Measurements from ENCODE around the gene POLR2E.
"Not testable (repeated sequence)": the region's sequence is repeated elsewhere in the genome, so short reads cannot be mapped to it uniquely, and the experiment has no call there.

POLR2E gene

DNA sequence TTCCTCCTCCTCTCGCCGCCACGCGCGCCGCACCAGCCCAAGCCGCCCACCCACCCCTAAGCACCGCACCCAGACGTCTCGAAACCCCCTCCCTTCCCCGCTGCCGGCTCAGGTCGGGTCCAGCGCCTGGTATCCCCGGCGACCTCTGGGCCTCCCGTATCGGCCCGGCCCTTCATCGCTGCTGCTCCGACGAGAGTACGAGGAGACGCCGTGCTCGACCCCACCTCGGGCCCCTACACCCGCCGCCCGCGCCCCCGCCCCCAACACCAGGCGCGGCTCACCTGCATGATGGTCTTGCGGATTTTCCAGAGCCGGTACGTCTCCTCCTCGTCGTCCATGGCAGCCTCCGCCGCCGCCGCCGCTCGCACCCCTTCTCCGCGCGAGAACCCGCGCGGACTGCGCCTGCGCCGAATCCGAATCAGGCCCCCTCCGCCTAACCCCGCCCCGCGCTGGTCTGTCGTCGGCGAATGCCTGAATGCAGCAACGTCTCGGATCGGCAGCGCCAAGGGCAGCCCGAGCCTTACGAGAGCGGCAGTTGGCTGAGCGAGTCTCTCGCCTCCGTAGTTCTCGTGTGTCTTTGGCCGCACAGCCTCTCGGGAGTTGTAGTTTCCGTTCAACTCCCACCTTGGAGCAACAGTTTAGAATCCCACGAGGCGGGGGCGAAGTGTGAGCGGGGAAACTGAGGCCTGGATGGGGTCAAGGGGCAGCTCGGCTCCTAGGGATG, at the start of gene POLR2E:
POLR2E (minus strand) TSS at position 398 of the 724 bp plus-strand sequence; CDS start at position 338, 60 bp downstream.
- DNase-seq (ENCODE audit: low read depth in 1 of 2, low spot score in 1 of 2), result peak; percentile 98

DNA sequence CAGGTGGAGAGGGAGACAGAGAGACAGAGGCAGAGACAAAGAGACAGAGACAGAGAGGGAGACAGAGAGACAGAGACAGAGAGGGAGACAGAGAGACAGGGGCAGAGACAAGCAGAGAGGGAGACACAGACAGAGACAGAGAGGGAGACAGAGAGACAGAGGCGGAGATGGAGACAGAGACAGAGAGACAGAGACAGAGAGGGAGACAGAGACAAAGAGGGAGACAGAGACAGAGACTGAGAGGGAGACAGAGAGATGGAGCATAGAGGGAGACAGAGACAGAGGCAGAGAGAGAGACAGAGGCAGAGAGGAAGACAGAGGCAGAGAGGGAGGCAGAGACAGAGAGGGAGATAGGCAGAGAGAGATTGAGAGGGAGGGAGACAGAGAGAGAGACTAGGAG, 49.6 kb upstream of the POLR2E start:
- DNase-seq (ENCODE audit: low read depth in 1 of 2, low spot score in 1 of 2), result no peak

DNA sequence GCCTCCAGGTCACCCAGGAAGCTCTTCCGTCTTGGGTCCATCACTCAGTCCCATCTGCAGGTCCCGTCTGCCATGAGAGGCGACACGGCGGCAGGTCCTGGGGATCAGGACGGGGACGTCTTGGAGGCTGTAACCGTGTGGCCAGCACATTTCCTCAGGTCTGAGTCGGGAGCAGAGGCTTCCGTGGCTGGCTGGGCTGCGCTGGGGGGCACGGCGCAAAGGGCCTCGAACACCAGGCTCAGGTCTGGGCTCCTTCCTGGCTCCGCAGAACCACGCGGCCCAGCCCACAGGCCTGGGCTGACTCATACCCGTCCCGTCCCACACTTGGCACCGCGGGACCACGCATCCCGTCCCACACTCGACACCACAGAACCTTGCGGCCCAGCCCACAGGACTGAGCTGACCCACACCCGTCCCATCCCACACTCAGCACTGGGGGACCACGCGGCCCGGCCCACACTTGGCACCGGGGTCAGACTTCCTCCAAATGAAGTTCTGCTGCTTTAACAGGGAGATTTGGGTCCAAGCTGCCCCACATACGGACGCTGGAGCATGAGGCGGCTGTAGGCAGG, 48.7 kb upstream of the POLR2E start:
- DNase-seq (ENCODE audit: low read depth in 1 of 2, low spot score in 1 of 2), result no peak

DNA sequence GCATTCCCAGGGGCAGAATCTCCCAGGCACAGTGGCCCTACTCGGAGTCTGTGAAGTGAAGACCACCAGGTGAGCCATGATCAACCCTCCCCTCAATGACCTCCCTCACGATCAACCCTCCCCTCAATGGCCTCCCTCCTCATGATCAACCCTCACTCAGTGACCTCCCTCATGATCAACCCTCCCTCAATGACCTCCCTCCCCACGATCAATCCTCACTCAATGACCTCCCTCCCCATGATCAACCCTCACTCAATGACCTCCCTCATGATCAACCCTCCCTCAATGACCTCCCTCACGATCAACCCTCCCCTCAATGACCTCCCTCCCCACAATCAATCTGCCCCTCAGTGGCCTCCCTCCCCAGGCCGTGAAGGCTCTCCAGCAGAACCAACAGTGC, 46.8 kb upstream of the POLR2E start:
- DNase-seq (ENCODE audit: low read depth in 1 of 2, low spot score in 1 of 2), result no peak

DNA sequence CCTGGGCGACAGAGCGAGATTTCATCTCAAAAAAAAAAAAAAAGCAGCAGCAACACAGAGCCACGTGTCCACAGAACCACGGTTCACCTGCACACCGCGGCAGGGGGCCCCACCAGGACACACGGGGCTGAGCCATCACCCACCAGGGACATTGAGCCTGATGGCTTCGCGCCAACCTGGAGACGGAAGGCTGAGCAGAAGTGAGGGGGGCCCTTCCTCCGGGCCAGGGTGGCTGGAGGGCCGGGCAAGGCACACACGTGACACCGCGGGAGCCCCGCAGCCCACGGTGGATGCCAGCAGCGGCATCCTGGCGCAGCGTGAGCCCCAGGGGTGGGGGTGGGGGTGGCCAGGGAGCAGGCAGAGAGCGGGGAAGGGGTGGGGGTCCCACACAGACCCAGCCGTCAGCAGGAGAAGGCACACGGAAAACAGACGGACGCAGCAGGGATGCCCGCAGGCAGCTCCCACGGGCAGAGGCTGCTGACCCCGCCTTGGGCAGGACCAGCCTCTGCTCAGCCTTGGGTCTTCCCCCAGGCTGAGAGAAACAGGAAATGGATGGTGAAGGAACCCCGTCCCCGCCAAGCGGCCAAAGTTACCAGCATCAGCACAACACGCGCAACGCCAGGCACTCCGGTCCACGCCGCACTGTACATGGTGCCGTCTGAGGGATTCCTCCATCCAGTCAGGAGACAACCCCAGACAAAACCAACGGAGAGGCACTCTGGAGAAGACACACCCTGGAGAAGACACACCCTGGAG, 45.3 kb upstream of the POLR2E start:
- no peak for DNase-seq (ENCODE audit: low read depth in 1 of 2, low spot score in 1 of 2)

DNA sequence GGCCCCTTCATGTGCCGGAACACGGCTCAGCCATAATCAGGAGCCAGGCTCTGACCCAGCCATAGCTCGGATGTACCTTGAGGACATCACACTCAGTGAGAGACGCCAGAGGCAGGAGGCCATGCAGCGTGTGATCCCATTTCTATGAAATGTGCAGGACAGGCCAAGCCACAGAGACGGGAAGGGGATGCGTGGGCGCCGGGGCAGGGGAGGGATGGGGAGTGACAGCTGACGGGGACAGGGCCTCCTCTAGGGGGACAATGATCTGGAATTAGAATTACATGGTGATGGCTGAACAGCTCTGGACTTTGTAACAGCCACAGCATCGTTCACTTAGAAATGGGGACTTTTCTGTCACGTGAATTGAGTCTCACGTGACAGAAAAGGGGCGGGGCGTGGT, 44.0 kb upstream of the POLR2E start:
- no peak for DNase-seq (ENCODE audit: low read depth in 1 of 2, low spot score in 1 of 2)

DNA sequence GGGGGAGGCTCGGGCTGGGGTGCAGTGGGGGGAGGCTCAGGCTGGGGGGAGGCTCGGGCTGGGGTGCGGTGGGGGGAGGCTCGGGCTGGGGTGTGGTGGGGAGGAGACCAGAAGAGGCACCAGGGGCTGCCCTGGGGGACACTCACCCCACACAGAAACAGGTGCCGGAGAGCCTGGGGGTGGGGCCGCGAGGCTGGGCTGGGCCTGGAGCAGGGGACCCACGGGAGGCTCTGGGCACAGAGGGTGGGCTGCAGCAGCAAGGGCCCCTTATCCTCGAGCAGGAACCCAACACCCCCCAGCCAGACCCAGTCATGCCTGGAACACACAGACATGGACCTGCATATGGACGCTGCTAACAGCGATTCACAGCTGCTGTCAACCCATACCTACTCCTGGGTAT, 42.9 kb upstream of the POLR2E start:
- no peak for DNase-seq (ENCODE audit: low read depth in 1 of 2, low spot score in 1 of 2)

DNA sequence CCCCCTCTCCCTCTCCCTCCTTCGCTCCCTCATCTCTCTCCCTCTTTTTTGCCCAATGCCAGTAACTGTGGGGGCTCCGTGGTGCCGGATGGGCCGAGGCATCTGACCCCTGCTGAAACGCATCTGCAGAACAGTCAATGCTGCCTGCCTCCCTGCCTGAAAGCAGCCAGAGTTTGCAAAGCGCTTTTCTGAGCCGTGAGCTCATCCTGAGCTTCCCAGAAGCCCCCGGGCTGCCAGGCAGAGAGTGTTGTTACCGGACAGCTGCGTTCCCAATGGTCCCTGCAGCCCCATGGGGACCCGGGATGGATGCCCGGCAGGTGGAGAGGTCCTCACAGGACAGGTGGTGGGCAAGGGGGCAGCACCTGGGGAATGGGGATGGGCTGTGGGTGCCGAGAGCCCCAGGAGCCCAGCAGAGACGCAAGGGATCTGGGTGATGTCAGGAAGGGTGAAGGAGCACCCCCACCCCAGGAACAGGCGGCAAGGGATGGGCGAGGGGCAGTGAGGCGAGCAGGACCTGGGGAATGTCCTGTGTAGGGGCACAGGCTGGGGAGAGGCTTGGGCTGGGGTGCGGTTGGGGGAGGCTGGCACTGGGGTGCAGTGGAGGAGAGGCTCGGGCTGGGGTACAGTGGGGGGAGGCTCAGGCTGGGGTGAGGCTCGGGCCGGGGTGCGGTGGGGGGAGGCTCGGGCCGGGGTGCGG, 41.6 kb upstream of the POLR2E start:
- no peak for DNase-seq (ENCODE audit: low read depth in 1 of 2, low spot score in 1 of 2)

DNA sequence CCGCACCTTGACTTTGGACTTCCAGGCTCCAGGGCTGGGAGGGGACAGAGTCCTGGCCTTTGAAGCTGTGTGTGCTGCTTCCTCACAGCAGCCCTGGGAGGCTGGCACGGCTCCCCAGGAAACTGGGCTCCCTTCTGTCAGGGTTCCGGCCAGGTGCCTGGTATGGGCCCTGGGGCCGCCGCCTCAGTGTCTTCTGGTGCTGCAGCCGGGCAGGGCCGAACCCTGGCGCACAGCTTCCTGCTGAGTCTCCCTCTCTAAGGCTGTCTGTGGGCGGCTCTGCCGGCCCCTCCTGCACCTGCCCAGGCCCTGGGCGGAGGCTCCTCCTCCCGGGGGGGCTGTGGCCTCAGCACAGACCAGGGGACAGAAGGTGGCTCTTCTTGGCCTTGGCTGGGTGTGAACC, 41.0 kb upstream of the POLR2E start:
- DNase-seq (ENCODE audit: low read depth in 1 of 2, low spot score in 1 of 2), result no peak

DNA sequence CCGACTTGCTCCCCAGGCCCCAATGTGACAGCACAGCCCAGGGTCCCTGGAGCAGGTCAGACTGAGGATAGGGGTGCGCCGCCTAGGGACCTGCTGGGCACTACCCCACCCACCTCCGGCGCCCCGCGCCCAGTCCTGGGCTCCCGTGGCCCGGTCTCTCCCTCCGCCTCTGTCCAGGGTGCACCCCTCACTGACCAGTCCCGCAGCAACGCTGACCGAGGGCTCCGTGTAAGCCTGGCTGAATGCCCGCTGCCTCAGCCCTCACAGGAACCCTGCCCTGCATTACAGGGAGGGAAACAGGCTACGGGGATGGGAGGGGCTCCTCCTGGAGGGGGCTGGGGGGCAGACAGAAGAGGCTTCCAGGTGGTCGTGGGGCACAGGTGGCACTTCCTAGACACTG, 40.3 kb upstream of the POLR2E start:
- no peak for DNase-seq (ENCODE audit: low read depth in 1 of 2, low spot score in 1 of 2)

DNA sequence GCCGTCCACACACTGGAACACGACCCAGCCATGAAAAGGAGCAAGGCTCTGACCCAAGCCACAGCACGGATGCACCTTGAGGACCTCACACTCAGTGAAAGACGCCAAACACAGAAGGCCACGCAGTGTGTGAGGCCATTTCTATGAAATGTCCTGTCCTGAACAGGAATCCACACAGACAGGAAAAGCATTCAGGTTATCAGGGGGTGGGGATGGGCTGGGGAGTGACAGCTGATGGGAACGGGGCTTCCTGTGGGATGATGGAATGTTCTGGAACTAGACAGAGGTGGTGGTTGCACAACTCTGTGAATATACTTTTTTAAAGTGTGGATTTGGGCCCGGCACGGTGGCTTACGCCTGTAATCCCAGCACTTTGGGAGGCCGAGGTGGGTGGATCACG, 39.3 kb upstream of the POLR2E start:
- DNase-seq (ENCODE audit: low read depth in 1 of 2, low spot score in 1 of 2), result no peak

DNA sequence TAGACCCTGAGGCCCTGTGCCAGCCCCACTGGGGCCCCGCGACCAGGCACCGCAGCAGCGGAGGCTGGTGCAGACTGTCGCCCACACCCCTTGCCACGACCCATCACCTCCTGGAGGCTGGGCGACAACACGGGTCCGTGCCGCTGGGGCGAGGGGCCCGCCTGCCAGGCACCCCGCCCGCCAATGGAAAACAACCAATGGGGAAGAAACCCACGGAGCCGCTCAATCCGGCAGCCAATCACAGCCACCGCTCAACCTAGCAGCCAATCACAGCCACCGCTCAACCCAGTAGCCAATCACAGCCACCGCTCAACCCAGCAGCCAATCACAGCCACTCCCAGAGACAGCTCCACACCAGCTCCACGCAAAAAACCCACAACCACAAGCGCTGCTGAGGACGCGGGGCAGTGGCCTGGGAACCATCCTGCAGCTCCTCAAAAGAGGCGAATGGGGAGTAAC, 38.3 kb upstream of the POLR2E start:
- peak; percentile 57 to 61 for DNase-seq (ENCODE audit: low read depth in 1 of 2, low spot score in 1 of 2)

DNA sequence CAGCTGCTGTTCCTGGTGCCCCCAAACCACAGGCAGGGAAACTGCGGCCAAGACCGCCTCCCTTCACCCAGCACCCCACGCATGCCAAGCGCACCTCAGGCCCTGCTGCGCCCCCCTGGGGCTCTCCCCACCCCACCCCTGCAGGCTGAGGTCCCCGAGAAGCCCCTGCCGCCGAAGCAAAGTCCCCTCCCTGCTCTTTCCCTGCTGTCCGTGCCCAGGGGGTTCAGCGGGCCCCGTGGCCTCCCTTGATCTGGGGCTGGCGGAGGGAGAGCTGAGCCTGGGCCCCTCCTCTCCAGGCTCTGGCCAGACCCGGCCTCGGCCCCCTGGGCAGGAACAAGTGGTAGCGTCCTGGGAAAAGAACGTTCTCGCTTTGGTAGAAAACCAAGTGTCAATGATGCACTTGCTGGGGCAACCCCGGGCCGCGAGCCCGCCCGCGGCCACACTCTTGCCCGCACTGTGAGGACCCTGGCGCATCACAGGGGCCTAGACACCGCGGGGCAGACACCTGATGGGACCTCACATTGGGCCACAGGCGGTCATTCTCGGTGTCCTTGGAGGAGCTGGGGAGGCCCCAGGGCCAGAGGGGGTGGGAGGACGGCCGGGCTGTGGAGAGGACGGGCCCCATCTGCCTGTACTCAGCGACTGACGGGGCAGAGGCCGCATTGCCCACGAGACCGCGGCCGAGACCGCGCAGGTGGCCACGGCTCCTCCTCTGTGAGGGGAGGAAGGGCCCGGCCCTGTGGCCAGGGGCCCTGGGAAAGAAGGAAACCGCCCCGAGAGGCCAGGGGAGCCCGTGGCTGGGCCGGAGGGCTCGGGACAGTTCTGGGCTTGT, 37.6 kb upstream of the POLR2E start:
- DNase-seq (ENCODE audit: low read depth in 1 of 2, low spot score in 1 of 2), result no peak

DNA sequence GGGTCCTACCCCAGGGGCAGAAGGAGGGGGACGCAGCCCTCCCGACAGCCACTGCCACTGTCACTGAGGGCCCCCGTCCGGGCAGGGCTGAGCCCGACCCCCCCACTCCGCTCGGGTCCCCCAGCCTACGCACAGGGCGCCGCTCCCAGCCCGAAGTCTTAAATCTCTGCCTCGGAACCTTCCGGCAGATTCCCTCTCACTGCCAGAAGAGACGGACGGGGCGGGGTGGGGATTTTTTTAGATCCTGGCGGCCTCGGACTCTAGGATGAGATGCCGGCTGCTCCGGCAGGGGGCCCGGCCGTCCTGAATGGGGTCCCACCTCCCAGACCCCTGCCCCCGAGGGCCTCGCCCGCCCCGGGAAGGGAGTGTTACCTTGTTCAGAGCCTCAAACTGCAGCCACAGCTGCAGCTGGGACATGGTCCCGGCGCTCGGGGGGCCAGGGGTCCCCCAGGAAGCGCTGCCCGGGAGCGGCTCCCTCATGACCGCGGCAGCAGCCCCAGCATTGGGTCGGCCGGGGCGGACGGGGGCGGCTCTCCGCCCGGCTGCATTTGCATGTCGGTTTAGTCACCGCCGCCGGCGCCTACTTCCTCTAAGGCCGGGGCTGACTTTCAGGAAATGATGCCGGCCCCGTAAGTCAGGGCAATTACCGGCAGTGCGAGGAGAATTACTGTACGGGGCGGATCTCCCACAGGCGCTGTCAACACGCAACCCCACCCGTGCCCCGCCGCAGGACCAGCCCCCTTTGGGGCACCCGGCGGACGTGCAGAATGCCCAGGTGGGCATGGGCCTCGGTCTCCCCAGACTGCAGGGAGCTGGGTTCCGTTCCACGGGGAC, 36.8 kb upstream of the POLR2E start:
- DNase-seq (ENCODE audit: low read depth in 1 of 2, low spot score in 1 of 2), result peak; percentile 76 to 85

DNA sequence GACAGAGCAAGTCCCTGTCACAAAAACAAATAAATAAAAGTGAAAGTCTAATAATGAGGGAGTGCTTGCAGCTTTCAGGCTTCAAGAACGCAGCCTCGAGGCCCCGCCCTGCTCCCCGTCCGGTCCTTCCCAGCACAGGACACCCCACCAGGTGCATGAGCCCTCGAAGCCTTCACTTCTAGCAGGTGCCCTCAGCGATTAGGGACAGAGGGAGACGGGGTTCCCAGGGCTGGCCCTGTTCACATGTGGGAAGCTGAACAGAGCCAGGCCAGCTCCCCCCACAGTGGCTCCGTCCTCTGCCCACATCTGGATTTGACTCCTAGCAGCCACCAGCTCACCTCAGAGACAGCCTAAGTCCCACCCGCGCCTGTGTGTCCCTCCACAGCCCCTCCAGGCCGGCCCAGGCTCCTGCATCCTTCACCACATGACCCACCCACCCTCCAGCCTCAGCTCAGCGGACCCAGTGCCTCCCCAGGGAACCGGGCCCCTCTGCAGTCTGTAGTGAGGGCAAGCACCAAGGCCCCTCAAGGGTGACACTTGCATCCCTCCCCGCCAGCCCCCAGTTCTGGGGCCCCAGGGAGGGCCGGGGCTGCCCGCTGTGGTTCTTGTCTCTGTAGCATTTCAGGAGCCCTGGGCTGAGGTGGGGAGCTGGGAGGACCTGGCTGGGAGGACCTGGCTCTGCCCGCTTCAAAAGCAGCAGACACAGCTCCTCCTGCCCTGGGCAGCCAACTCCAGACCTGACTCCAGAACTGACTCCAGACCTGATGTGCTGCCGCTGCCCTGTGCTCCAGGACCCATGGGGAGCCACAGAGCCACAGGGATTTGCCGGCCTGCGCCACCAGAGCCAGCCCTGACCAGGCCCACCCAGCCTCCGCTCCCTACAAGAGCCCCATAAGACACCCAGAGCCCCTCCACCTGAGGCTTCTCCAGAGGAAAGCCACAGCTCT, 35.9 kb upstream of the POLR2E start:
- peak; percentile 32 to 35 for DNase-seq (ENCODE audit: low read depth in 1 of 2, low spot score in 1 of 2)

DNA sequence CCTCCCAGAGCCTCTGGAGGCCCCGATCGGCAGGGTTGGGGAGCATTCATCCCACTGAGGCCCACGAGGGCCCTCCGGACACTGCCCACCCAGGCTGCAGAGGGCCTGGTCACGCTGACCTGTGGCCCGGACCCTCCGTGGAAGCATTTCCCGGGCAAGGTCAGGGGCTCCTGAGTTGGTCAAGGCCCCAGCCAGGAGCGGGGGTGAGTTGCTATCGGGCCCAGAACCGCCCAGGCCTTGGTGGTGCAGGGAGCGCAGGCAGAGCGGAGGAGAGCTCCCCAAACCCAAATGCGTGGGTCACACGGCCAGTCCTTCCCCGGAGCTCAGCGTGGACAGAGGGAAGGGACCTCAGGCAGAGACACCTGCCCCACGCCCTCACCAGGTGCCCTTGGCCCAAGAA, 34.4 kb upstream of the POLR2E start:
- no peak for DNase-seq (ENCODE audit: low read depth in 1 of 2, low spot score in 1 of 2)

DNA sequence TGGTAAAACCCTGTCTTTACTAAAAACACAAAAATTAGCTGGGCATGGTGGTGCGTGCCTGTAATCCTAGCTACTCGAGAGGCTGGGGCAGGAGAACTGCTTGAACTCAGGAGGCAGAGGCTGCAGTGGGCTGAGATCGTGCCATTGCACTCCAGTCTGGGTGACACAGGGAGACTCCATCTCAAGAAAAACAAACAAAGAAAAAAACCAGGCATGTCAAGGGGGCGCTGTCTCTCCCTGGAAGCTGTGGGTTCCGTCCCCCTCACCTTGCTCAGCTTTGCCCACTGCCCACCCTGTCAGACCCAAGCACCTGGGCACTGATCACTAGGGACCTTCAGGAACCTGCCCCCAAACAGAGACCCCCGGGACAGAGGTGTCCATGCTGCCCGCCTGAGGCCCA, 33.9 kb upstream of the POLR2E start:
- DNase-seq (ENCODE audit: low read depth in 1 of 2, low spot score in 1 of 2), result not testable (repeated sequence)

DNA sequence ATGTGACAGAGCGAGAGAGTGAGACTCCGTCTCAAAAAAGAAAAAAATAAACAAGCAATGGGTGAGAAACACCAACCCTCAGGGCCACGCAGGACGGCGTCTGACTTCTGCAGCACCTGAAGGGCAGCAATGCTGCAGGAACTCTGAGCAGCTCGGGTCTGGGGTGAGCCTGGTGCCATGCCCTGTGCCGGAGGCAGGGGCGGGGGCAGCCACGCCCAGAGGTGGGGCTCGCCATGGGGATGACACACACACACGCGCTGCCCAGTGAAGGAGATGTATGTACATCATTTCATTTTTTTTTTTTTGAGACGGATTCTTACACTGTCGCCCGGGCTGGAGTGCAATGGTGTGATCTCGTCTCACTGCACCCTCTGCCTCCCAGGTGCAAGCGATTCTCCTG, 32.9 kb upstream of the POLR2E start:
- no peak for DNase-seq (ENCODE audit: low read depth in 1 of 2, low spot score in 1 of 2)

Data from activated CD4-positive, alpha-beta T cell treated with anti-CD3 and anti-CD28 coated beads, Interleukin-2, amount 50 U/mL, for 24 hours (primary cell).